Measurements from ENCODE around the gene HSPH1. TPM values are rescaled to one million over a fixed set of nuclear protein-coding genes. Genes with fewer than 3 reads are reported as not detected.

HSPH1 gene
- total RNA-seq, 6 experiments from 2014 or later = 94.6 to 153 (median 104) TPM

- Mint-ChIP-seq H3K27me3 (ENCODE audit: insufficient read depth) (peaks cover 65% of the 10 kb centered on the region), H3K27ac (no peak overlapping the region), H3K4me1 (ENCODE audit: low read depth) (no peaks in the 10 kb centered on the region), H3K4me3 (no peak overlapping the region), H3K9me3 (no peaks in the 10 kb centered on the region), H3K36me3 (ENCODE audit: low read depth) (no peaks in the 10 kb centered on the region; the same call in 1 of the 2 replicates)
- no peak for TF ChIP-seq CTCF (IDR thresholded peaks at IDR 0.05)
- no peak for DNase-seq
These were observed 40.1 kb downstream of the HSPH1 start for GRCh38 chr13:31121379-31122140.

GRCh38 chr13:31119966-31120700, 41.6 kb downstream of the HSPH1 start:
- H3K4me3 Mint-ChIP-seq = no peak overlapping the region
- no peak for DNase-seq
- no peaks in the 10 kb centered on the region for H3K9me3 Mint-ChIP-seq
- no peaks in the 10 kb centered on the region for H3K4me1 Mint-ChIP-seq (ENCODE audit: low read depth)
- no peak overlapping the region for H3K27ac Mint-ChIP-seq
- peaks cover 64% of the 10 kb centered on the region for H3K27me3 Mint-ChIP-seq (ENCODE audit: insufficient read depth)
- no peaks in the 10 kb centered on the region; the same call in 1 of the 2 replicates for H3K36me3 Mint-ChIP-seq (ENCODE audit: low read depth)
- TF ChIP-seq CTCF (IDR thresholded peaks at IDR 0.05) = no peak

- no peaks in the 10 kb centered on the region for H3K4me1 Mint-ChIP-seq (ENCODE audit: low read depth)
- peaks cover 65% of the 10 kb centered on the region for H3K27me3 Mint-ChIP-seq (ENCODE audit: insufficient read depth)
- TF ChIP-seq CTCF (IDR thresholded peaks at IDR 0.05) = no peak
- no peak overlapping the region for H3K27ac Mint-ChIP-seq
- H3K36me3 Mint-ChIP-seq (ENCODE audit: low read depth) = no peaks in the 10 kb centered on the region; the same call in 1 of the 2 replicates
- no peak overlapping the region for H3K4me3 Mint-ChIP-seq
- no peaks in the 10 kb centered on the region for H3K9me3 Mint-ChIP-seq
- DNase-seq = no peak
These were observed 42.2 kb downstream of the HSPH1 start for GRCh38 chr13:31119526-31119925.

- peaks cover 59% of the 10 kb centered on the region for H3K27me3 Mint-ChIP-seq (ENCODE audit: insufficient read depth)
- TF ChIP-seq CTCF (IDR thresholded peaks at IDR 0.05) = no peak
- no peak overlapping the region for H3K4me3 Mint-ChIP-seq
- H3K4me1 Mint-ChIP-seq (ENCODE audit: low read depth) = no peaks in the 10 kb centered on the region
- no peaks in the 10 kb centered on the region for H3K9me3 Mint-ChIP-seq
- no peak overlapping the region for H3K27ac Mint-ChIP-seq
- DNase-seq = no peak
- H3K36me3 Mint-ChIP-seq (ENCODE audit: low read depth) = no peaks in the 10 kb centered on the region; the same call in 1 of the 2 replicates
These were observed 45.5 kb downstream of the HSPH1 start for GRCh38 chr13:31116224-31116623.

GRCh38 chr13:31115616-31116015, 46.1 kb downstream of the HSPH1 start:
- TF ChIP-seq CTCF (IDR thresholded peaks at IDR 0.05) = no peak
- Mint-ChIP-seq H3K36me3 (ENCODE audit: low read depth) (no peaks in the 10 kb centered on the region; the same call in 1 of the 2 replicates), H3K27me3 (ENCODE audit: insufficient read depth) (peaks cover 54% of the 10 kb centered on the region), H3K4me1 (ENCODE audit: low read depth) (no peaks in the 10 kb centered on the region), H3K27ac (no peak overlapping the region), H3K4me3 (no peak overlapping the region), H3K9me3 (no peaks in the 10 kb centered on the region)
- DNase-seq = no peak

All from HFFc6 (cell line).